Measurements from ENCODE around the gene ADAMTS4. TPM values are rescaled to one million over a fixed set of nuclear protein-coding genes. Genes with fewer than 3 reads are reported as not detected.

The ADAMTS4 gene
- total RNA-seq, 1 donor from 2014 or later, result 109 TPM

DNA sequence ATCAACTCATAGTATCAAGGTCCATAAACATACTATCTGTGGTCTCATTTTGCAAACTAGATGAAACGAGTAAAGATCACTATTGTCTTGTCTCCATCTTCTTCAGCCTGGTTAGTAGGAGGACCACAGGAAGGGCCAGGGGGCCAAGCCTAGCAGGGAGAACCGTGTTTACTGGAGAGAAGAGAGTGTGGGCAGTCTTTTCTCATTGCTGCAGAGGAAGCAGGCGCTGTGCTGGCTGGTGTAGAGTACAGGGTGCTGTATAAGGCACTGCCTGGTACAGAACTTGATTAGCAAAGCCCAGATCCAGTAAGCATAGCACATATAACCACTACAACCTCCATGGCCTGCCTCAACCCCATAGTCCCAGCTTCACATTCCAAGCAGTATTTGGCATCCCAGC is 11.5 kb downstream of the ADAMTS4 start:
- intact Hi-C loops (cut with DNase I), result no loop called here
- no peak for DNase-seq (ENCODE audit: low spot score in 2 of 2)
- TF ChIP-seq, protein P1, sequence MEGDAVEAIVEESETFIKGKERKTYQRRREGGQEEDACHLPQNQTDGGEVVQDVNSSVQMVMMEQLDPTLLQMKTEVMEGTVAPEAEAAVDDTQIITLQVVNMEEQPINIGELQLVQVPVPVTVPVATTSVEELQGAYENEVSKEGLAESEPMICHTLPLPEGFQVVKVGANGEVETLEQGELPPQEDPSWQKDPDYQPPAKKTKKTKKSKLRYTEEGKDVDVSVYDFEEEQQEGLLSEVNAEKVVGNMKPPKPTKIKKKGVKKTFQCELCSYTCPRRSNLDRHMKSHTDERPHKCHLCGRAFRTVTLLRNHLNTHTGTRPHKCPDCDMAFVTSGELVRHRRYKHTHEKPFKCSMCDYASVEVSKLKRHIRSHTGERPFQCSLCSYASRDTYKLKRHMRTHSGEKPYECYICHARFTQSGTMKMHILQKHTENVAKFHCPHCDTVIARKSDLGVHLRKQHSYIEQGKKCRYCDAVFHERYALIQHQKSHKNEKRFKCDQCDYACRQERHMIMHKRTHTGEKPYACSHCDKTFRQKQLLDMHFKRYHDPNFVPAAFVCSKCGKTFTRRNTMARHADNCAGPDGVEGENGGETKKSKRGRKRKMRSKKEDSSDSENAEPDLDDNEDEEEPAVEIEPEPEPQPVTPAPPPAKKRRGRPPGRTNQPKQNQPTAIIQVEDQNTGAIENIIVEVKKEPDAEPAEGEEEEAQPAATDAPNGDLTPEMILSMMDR (IDR thresholded peaks at IDR 0.05), result no peak

DNA sequence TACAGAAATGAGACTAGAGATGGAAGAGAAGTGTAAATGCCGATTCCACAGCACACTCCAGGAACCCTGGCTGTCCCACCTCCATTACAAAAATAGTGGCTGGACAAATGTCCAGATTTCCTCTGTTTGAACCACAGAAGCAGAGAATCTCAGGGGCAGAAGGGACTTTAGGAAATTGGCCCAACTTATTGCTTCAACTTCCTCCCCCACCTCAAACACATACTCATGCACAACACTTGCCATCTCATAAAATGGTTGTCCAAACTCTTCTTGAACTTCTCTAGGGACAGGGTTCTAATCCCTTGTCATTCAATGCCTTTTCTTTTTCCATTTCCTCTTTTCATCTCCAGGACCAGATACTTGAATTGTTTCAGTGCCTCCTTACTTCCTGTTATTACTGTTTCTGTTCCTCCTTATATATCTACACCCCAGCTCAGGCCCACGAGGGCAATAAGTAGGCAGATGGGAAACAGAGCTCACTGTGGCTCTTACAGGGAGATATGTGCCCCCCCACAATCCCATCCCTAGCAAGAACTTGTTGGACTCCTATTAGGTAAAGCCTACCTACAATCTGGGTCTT is 13.0 kb downstream of the ADAMTS4 start:
- DNase-seq (ENCODE audit: low spot score in 2 of 2), result no peak
- Histone ChIP-seq H3K4me3 (no peak overlapping the region), H3K9me3 (no peaks in the 10 kb centered on the region), H3K27me3 (no peaks in the 10 kb centered on the region), H3K27ac (peak overlapping the region; percentile 27 to 63), H3K36me3 (no peaks in the 10 kb centered on the region), H3K4me1 (no peaks in the 10 kb centered on the region)
- TF ChIP-seq, protein P1 (IDR thresholded peaks at IDR 0.05), result no peak
- intact Hi-C loops (cut with DNase I), result no loop called here

More for the DNA sequence above, 11.5 kb downstream of the ADAMTS4 start:
- Histone ChIP-seq H3K27me3 (no peaks in the 10 kb centered on the region), H3K27ac (no peak overlapping the region), H3K4me1 (no peaks in the 10 kb centered on the region), H3K36me3 (no peaks in the 10 kb centered on the region), H3K9me3 (no peaks in the 10 kb centered on the region), H3K4me3 (no peak overlapping the region)

DNA sequence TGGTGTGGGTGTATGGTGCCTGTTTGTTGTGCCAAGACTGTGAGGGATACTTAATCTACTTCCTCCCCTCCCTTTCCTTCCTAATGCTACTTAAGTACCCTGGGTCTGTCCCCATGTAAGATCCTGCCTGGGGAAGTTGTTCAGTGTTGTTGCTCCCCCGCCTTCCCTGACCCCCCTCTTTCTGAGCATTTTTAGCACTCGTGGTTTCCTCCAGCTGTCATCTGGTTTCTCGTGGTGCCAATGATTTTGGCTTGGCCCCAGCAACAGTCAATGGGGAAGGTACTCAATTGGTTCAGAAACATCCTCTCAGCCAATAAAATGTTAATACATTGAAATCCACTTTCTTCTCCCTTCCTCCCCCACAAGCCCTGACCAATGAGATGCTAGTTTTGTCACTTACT is 13.6 kb downstream of the ADAMTS4 start:
- peak; percentile 51 to 86 for DNase-seq (ENCODE audit: low spot score in 2 of 2)
- no peaks in the 10 kb centered on the region for H3K36me3 ChIP-seq
- H3K9me3 ChIP-seq, result no peaks in the 10 kb centered on the region
- H3K4me3 ChIP-seq, result no peak overlapping the region
- no peaks in the 10 kb centered on the region for H3K27me3 ChIP-seq
- intact Hi-C loops (cut with DNase I), result no loop called here
- TF ChIP-seq, protein P1 (IDR thresholded peaks at IDR 0.05), result no peak
- peak overlapping the region; percentile 27 to 63 for H3K27ac ChIP-seq
- H3K4me1 ChIP-seq, result no peaks in the 10 kb centered on the region

DNA sequence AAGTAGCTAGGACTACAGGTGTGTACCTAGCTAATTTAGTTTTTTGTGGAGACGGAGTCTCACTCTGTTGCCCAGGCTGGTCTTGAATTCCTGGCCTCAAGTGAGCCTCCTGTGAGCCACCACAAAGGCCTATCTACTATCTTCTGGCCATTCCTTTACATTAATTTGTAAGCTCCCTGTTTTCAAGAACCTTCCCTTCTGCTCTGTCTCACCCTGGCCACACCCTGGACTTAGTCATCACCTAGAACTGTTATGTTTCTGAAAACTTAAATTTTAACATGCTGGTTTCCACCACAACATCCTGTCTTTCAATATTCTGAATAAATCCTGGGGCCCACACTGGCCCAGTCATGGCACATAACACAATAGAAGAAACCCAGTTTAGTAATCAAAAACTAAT is 16.6 kb downstream of the ADAMTS4 start:
- DNase-seq (ENCODE audit: low spot score in 2 of 2), result no peak
- H3K9me3 ChIP-seq, result no peaks in the 10 kb centered on the region
- no peak overlapping the region for H3K27ac ChIP-seq
- H3K36me3 ChIP-seq, result no peaks in the 10 kb centered on the region
- TF ChIP-seq, protein P1 (IDR thresholded peaks at IDR 0.05), result no peak
- H3K4me3 ChIP-seq, result no peak overlapping the region
- intact Hi-C loops (cut with DNase I), result no loop called here
- H3K4me1 ChIP-seq, result peaks cover 0 to 5% of the 10 kb centered on the region in 2 donors
- H3K27me3 ChIP-seq, result no peaks in the 10 kb centered on the region

DNA sequence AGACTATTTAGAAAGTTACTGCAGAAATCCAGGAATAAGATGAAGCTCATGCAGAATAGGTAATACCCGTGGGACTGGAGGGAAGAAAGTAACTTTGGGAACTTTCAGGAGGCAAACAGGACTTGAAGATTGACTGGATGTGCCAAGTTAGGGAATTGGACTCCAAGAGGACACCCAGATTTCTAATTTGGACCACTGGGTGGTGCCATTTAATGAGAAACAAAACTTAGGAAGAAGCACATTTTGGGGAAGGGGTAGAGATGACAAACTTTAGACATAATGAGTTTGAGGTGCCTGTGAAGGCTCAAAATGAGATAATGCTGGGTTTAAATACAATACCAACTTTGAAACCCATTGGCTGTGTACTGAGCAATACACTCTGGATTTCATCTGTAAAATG is 18.2 kb downstream of the ADAMTS4 start:
- H3K27ac ChIP-seq, result no peak overlapping the region
- no peak overlapping the region for H3K4me3 ChIP-seq
- H3K27me3 ChIP-seq, result no peaks in the 10 kb centered on the region
- TF ChIP-seq, protein P1 (IDR thresholded peaks at IDR 0.05), result no peak
- no peaks in the 10 kb centered on the region for H3K9me3 ChIP-seq
- peaks cover 0 to 13% of the 10 kb centered on the region in 2 donors for H3K4me1 ChIP-seq
- H3K36me3 ChIP-seq, result no peaks in the 10 kb centered on the region
- intact Hi-C loops (cut with DNase I), result no loop called here
- DNase-seq (ENCODE audit: low spot score in 2 of 2), result no peak

DNA sequence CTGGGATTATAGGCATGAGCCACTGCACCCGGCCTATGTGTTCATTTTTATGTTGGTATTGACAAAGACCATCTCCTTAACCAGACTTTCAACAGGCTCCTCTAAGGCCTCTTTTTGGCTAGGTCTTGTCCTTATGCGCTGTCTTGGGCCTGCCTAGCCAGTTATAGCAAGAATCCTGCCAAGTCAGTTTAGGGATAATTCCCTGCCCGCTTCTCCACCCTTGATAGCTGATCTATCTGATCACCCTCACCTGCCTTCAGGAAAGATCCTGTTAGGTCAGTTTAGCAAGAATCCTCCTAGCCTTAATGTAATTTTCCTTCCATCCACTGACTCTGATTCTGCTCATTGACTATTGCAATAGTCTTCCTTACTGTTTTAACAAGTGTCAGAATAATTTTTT is 19.2 kb downstream of the ADAMTS4 start:
- H3K4me3 ChIP-seq, result no peak overlapping the region
- TF ChIP-seq, protein P1 (IDR thresholded peaks at IDR 0.05), result no peak
- no peaks in the 10 kb centered on the region for H3K9me3 ChIP-seq
- no peaks in the 10 kb centered on the region for H3K27me3 ChIP-seq
- no peak overlapping the region for H3K27ac ChIP-seq
- no peak for DNase-seq (ENCODE audit: low spot score in 2 of 2)
- H3K4me1 ChIP-seq, result peaks cover 0 to 13% of the 10 kb centered on the region in 2 donors
- peaks cover 4 to 9% of the 10 kb centered on the region in 2 donors for H3K36me3 ChIP-seq
- intact Hi-C loops (cut with DNase I), result no loop called here

Data from ascending aorta (tissue), 2 donors.